NCI-H2227 treated with DMSO at 0.1 percent for 48 hours (cell line): ENCODE results near the gene TFF3.

Experiments used
- DNase-seq: peaks from one replicate; lab custom pipeline; 2025; lab: John Stamatoyannopoulos, UW

TFF3 gene

GRCh38 chr21:42346866-42347600 is 31.8 kb upstream of the TFF3 start:
- DNase-seq = no peak

- DNase-seq = no peak
These were observed 31.2 kb upstream of the TFF3 start for GRCh38 chr21:42346441-42346840.

GRCh38 chr21:42344631-42345030 is 29.4 kb upstream of the TFF3 start:
- no peak for DNase-seq

GRCh38 chr21:42343963-42344510 is 28.8 kb upstream of the TFF3 start:
- no peak for DNase-seq

GRCh38 chr21:42343556-42343955 is 28.3 kb upstream of the TFF3 start:
- DNase-seq = no peak

- no peak for DNase-seq
These were observed 27.9 kb upstream of the TFF3 start for GRCh38 chr21:42343101-42343500.

GRCh38 chr21:42341776-42342542 is 26.8 kb upstream of the TFF3 start:
- no peak for DNase-seq

GRCh38 chr21:42340187-42341050 is 25.2 kb upstream of the TFF3 start:
- no peak for DNase-seq

GRCh38 chr21:42338729-42339715 is 23.8 kb upstream of the TFF3 start:
- no peak for DNase-seq

GRCh38 chr21:42337830-42338728 is 22.9 kb upstream of the TFF3 start:
- peak; percentile 62 for DNase-seq

GRCh38 chr21:42337276-42337675 is 22.1 kb upstream of the TFF3 start:
- DNase-seq = no peak

GRCh38 chr21:42336054-42336453 is 20.8 kb upstream of the TFF3 start:
- peak; percentile 30 for DNase-seq

- no peak for DNase-seq
These were observed 17.5 kb upstream of the TFF3 start for GRCh38 chr21:42332557-42333317.

- DNase-seq = no peak
These were observed 16.5 kb upstream of the TFF3 start for GRCh38 chr21:42331660-42332059.

- no peak for DNase-seq
These were observed 15.5 kb upstream of the TFF3 start for GRCh38 chr21:42330380-42331371.

GRCh38 chr21:42324896-42325295 is 9.7 kb upstream of the TFF3 start:
- no peak for DNase-seq

GRCh38 chr21:42321845-42322244 is 6.6 kb upstream of the TFF3 start:
- DNase-seq = no peak

GRCh38 chr21:42321231-42321630 is 6.0 kb upstream of the TFF3 start:
- DNase-seq = no peak
